ENCODE measurements around the gene VPS54. TPM values are rescaled to one million over a fixed set of nuclear protein-coding genes. Genes with fewer than 3 reads are reported as not detected.
"Not testable (repeated sequence)": the region's sequence is repeated elsewhere in the genome, so short reads cannot be mapped to it uniquely, and the experiment has no call there.

The VPS54 gene
- total RNA-seq, 2 donors from 2014 or later = 16.2 to 22.5 TPM

DNA sequence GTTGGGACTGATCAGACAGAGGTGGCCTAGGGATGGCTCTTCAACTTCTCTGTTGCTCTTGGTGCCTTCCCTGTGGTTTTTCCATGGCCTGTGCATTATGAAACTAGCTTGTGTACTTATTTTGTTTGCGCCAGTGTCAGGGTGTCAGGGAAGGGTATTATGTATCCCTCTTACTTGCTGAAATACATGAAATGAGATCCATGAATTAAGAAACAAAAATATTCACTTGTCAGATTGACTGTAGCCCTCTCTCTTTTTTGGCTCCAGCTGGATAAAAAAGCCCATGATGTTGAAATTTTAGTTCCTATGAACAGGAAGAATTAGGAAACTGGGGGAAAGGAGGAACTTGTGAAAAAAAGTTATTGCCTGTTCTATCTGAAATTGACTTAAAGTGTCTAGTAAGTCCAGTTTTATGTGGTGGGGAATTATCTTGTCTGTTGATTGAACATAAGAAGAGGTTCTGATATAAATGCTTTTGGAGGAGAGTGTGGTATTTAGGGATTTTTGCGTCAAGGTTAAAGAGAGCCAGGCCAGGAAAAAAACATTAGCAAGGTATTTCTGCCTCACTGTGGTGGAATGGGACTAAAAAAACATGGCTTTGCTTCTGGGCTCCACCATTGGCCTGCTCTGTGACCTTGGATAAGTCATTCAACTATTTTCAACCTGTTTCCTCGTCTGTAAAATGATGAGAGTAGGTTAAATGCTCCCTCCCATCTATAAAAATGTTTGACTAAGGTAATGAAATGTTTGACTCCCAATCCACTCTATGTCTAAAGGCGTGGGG lies 165.5 kb downstream of the VPS54 start:
- Histone ChIP-seq H3K4me1 (no peaks in the 10 kb centered on the region), H3K4me3 (no peak overlapping the region), H3K27ac (peak overlapping the region; percentile 74), H3K27me3 (no peaks in the 10 kb centered on the region), H3K9ac (ENCODE audit: low read depth in 2 of 2, low read length in 2 of 2) (peak overlapping the region in 1 of 2 donors; percentile 41), H3K36me3 (peaks cover 10% of the 10 kb centered on the region), H3K9me3 (no peaks in the 10 kb centered on the region)
- TF ChIP-seq, protein P1, sequence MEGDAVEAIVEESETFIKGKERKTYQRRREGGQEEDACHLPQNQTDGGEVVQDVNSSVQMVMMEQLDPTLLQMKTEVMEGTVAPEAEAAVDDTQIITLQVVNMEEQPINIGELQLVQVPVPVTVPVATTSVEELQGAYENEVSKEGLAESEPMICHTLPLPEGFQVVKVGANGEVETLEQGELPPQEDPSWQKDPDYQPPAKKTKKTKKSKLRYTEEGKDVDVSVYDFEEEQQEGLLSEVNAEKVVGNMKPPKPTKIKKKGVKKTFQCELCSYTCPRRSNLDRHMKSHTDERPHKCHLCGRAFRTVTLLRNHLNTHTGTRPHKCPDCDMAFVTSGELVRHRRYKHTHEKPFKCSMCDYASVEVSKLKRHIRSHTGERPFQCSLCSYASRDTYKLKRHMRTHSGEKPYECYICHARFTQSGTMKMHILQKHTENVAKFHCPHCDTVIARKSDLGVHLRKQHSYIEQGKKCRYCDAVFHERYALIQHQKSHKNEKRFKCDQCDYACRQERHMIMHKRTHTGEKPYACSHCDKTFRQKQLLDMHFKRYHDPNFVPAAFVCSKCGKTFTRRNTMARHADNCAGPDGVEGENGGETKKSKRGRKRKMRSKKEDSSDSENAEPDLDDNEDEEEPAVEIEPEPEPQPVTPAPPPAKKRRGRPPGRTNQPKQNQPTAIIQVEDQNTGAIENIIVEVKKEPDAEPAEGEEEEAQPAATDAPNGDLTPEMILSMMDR (IDR thresholded peaks at IDR 0.05) = no peak
- DNase-seq = peak; percentile 47
- intact Hi-C loops (cut with DNase I) = no loop called here

DNA sequence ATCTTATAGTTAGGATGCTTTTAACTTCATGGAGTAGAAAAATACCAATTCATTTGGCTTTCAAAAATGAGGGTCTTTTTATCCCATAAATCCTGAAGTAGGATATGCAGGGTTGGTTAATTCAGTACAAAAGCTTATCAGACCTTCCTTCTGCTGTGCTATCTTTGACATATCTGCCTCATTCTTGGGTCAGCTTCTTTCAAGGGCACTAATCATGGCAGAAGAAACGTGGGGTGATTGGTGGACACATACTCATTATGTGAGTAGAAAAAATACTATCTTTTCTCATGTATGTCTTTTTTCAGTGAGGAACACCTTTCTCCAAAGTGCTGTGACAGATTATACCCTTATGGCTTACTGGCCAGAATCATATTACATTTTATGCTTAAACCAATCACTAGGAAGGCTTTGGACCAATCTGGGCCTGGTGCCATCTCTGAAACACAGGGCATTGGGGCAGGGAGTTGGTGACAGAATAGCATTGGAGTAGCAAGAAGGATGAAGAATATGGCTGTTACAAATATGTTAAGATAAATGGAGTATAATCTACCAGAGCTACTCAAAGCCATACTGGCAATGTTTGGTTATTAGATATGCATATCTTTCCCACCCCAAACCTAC lies 167.4 kb downstream of the VPS54 start:
- intact Hi-C loops (cut with DNase I) = no loop called here
- Histone ChIP-seq H3K27me3 (no peaks in the 10 kb centered on the region), H3K4me1 (no peaks in the 10 kb centered on the region), H3K9me3 (no peaks in the 10 kb centered on the region), H3K4me3 (no peak overlapping the region), H3K9ac (ENCODE audit: low read depth in 2 of 2, low read length in 2 of 2) (no peak overlapping the region), H3K36me3 (peaks cover 2% of the 10 kb centered on the region), H3K27ac (no peak overlapping the region)
- DNase-seq = no peak
- TF ChIP-seq, protein P1 (IDR thresholded peaks at IDR 0.05) = no peak

DNA sequence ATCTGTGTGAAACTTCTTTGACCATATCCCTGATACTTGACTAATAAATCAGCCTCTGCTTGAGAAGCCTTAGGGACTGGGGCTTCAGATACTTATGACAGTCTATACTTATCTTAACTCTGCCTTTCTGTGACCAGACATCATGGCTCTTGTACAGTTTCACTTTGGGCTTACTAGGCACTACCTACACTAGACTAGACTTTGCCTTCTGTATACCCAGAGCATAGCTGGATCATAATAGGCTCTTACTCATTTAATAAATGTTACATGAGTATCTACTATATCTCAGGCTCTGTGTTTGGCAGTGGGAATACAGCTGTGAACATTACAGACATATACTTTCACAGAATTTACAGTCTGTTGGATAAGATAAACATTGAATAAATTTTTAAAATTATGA lies 168.6 kb downstream of the VPS54 start:
- Histone ChIP-seq H3K27me3 (no peaks in the 10 kb centered on the region), H3K9me3 (no peaks in the 10 kb centered on the region), H3K36me3 (no peaks in the 10 kb centered on the region), H3K9ac (ENCODE audit: low read depth in 2 of 2, low read length in 2 of 2) (no peak overlapping the region), H3K27ac (no peak overlapping the region), H3K4me1 (no peaks in the 10 kb centered on the region), H3K4me3 (no peak overlapping the region)
- DNase-seq = no peak
- TF ChIP-seq, protein P1 (IDR thresholded peaks at IDR 0.05) = no peak
- intact Hi-C loops (cut with DNase I) = no loop called here

DNA sequence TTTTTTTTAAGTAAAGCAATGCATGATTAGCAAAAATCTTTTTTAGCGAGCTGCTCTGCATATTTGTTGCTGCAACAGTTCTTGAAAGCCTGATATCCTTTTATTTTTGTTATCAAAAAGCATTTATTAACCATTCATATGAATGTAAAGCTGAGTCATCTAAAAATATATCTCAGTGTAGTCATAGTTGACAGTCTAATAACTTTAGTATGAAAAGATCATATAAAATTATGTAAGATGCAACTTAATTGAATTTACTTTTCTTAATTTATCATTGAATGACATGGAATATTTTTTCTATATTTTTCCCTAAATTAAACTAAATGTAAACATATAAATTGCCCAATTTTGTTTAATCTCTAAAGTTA lies 169.0 kb downstream of the VPS54 start:
- no peak for DNase-seq
- intact Hi-C loops (cut with DNase I) = no loop called here
- no peaks in the 10 kb centered on the region for H3K4me1 ChIP-seq
- H3K4me3 ChIP-seq = no peak overlapping the region
- H3K9ac ChIP-seq (ENCODE audit: low read depth in 2 of 2, low read length in 2 of 2) = no peak overlapping the region
- no peaks in the 10 kb centered on the region for H3K9me3 ChIP-seq
- H3K27ac ChIP-seq = no peak overlapping the region
- H3K36me3 ChIP-seq = no peaks in the 10 kb centered on the region
- TF ChIP-seq, protein P1 (IDR thresholded peaks at IDR 0.05) = no peak
- H3K27me3 ChIP-seq = no peaks in the 10 kb centered on the region

DNA sequence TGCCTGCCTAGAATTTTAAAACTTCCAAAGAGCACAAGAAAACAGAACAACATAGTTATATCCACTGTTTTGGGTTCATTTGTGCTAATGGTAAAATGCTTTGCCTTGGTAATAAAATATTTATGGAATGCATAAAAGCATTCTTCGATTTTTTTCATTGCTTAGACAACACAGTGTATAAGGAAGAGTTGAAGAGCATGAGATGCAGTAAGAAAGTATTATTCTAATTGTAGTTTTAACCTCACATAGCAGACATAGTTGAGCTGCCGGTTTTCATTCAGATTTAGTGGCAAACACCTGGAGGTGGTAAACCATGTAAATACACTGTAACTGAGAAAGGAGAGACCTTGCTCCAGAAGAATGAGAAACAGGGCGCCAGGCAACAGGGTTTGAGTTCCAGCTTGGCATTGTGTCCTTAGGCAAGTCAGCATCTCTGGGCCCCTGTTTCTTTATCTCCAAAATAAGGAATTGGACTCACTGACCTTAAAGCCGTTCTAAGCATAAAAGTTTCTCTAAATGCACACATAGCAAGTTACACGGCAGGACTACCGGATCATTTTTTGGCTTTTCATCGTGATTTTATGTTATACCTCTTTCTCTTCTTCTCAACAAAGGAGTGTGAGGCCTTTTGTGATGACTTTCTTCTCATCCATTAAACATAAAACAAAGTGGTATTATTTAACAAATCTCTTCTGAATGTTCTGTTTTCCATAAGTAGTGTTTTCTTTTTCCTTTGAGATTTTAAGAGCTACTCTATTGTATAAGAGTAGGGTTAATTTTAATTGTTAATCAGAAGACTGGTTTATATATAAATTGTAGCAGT lies 169.6 kb downstream of the VPS54 start:
- intact Hi-C loops (cut with DNase I) = no loop called here
- Histone ChIP-seq H3K27me3 (no peaks in the 10 kb centered on the region), H3K27ac (no peak overlapping the region), H3K36me3 (no peaks in the 10 kb centered on the region), H3K9me3 (no peaks in the 10 kb centered on the region), H3K4me1 (no peaks in the 10 kb centered on the region), H3K9ac (ENCODE audit: low read depth in 2 of 2, low read length in 2 of 2) (no peak overlapping the region), H3K4me3 (no peak overlapping the region)
- no peak for DNase-seq
- TF ChIP-seq, protein P1 (IDR thresholded peaks at IDR 0.05) = no peak

DNA sequence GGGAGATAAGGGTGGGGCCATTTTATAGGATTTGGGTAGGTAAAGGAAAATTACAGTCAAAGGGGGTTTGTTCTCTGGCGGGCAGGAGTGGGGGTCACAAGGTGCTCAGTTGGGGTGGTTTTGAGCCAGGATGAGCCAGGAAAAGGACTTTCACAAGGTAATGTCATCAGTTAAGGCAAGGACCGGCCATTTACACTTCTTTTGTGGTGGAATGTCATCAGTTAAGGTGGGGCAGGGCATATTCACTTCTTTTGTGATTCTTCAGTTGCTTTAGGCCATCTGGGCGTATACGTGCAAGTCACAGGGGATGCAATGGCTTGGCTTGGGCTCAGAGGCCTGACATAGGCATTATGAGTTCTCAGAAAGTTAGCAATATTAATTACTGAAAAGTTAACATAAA lies 171.7 kb downstream of the VPS54 start:
- H3K9me3 ChIP-seq; H3K9ac ChIP-seq (ENCODE audit: low read depth in 2 of 2, low read length in 2 of 2); intact Hi-C loops (cut with DNase I); H3K36me3 ChIP-seq; H3K4me3 ChIP-seq; DNase-seq; H3K4me1 ChIP-seq; H3K27ac ChIP-seq; H3K27me3 ChIP-seq: not testable (repeated sequence)

All from colonic mucosa (tissue), 4 donors.